GM20431 (cell line): ENCODE results near the gene PYURF.

Experiments
- in situ Hi-C: fragments of 300-500 bp; cut with MseI, MboI; formaldehyde crosslinking; loops from one replicate; pipeline ENCODE4 v1.15.0; 2020; ENCODE audit warnings: low sequenced_read_pairs; ENCODE audit not compliant: unreplicated experiment

PYURF gene, protein sequence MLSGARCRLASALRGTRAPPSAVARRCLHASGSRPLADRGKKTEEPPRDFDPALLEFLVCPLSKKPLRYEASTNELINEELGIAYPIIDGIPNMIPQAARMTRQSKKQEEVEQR

DNA sequence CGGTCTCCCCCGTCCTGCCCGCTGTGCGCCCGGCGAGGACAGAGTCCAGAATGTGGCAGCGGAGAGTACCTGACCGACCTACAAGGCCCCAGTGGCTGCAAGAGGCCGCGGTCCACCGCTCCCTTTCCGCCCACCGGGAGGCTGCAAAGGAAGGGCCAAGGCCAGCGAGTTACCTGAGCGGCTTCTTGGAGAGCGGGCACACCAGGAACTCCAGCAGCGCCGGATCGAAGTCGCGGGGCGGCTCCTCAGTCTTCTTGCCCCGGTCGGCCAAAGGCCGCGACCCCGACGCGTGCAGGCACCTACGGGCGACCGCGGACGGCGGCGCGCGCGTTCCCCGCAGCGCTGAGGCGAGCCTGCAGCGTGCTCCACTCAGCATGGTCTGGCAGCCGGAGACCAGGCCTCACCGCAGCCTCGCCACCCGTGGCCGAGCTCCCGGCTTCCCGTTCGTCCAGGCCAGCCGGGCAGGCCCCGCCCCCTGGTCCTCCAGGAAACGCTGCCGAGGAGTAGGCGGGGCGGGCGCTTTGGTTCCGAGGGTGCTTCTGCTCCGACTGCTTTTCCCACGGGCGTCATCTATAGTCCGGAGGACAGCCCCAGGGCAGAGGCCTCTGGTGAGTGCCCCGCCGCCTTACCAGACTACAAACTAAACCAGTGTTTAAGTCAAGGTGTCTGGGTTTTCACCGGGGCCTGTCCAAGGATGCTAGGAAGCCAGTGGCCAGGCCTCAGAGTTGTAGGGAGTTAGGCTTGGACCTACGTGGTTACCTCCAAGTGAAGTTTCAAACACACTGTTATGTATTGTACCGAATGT is at the start of gene PYURF:
Gene PYURF (minus strand): TSS at position 452 of the 805 bp plus-strand sequence. CDS start 76 bp downstream, at position 376.
- in situ Hi-C loops: loop anchor here (25.0 kb wide), 1 partner anchor 486 kb away; no protein-coding TSS in a partner anchor

DNA sequence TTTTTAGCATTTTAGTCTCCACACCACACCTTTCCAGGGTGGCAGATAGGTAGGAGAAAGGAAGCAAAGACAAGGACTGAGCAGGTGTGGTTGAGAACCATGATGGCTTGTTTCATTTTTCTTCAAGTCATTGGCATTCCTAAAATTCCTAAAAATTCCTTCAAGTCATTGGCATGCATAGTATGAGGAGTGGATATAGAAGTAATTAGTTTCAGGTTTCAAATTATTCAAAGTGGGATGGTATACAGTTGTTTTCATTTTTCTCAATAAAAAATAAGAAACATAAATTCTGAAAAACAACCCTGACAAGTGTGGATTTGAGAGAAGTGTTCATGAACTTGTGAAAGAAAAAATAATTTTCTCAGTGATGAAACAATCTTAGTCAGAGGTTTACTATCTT is 46.4 kb upstream of the PYURF start:
- in situ Hi-C loops: no loop called here

DNA sequence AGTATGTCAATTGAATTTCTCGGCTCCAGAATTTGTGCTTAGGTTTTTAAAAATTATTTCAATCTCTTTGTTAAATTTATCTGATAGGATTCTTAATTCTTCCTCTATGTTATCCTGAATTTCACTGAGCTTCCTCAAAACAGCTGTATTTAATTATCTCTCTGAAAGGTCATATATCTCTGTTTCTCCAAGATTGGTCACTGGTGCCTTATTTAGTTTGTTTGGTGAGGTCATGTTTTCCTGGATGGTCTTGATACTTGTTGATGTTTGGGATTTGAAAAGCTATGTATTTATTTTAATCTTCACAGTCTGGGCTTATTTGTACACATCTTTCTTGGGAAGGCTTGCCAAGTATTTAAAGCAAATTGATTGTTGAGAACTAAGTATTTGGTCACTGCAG is 44.0 kb upstream of the PYURF start:
- in situ Hi-C loops: no loop called here

DNA sequence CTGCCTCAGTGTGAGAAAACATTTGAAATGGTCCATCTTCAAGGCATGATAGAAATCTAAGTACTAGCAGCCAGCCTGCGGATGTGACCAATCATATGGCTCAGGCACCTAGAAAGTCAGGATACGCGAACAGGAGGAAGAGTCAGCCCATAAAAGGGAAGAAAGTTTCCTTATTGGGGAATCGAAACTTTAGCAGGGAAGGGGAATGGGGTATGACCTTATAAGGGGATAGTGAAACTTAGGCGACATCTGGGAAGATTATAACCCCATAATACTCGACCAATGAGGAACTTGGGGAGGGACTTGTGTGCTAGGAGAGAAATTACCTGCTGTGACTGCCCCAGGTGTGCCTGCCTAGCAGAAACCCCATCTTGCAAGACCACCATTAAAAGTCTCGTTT is 26.2 kb upstream of the PYURF start:
- in situ Hi-C loops: loop anchor here (25.0 kb wide), 2 partner anchors 112 to 487 kb away; no protein-coding TSS in a partner anchor

DNA sequence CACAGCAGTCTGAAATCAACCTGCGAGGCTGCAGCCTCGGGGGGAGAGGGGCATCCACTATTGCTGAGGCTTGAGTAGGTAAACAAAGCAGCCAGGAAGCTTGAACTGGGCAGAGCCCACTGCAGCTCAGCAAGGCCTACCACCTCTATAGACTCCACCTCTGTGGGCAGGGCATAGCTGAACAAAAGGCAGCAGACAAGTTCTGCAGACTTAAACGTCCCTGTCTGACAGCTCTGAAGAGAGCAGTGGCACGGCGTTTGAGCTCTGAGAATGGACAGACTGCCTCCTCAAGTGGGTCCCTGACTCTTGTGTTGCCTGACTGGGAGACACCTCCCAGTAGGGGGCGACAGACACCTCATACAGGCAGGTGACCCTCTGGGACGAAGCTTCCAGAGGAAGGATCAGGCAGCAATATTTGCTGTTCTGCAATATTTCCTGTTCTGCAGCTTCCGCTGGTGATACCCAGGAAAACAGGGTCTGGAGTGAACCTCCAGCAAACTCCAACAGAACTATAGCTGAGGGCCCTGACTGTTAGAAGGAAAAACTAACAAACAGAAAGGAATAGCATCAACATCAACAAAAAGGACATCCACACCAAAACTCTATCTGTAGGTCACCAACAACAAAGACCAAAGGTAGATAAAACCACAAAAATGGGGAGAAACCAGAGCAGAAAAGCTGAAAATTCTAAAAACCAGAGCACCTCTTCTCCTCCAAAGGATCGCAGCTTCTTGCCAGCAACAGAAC is 15.9 kb upstream of the PYURF start:
- in situ Hi-C loops: loop anchor here (25.0 kb wide), 2 partner anchors 123 to 498 kb away; no protein-coding TSS in a partner anchor

DNA sequence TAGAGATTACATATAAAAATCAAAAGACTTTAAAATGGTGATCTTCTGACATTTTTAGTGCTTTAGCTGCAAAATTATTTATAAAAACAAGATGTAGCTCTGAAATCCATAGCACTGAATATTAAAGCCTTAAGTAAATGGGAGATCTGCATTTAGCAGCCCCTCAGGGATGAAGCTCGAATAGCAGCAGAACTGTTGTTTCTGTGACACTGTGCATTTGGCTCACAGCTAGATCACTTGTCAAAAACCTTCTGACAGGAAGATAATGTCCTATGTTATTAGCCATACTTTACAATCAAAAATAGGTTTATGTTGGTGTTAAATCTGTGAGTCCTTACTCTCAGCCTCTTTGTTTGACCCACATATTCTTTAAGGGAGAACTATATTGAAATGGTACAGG is 14.1 kb upstream of the PYURF start:
- in situ Hi-C loops: loop anchor here (25.0 kb wide), 2 partner anchors 125 to 500 kb away; no protein-coding TSS in a partner anchor

DNA sequence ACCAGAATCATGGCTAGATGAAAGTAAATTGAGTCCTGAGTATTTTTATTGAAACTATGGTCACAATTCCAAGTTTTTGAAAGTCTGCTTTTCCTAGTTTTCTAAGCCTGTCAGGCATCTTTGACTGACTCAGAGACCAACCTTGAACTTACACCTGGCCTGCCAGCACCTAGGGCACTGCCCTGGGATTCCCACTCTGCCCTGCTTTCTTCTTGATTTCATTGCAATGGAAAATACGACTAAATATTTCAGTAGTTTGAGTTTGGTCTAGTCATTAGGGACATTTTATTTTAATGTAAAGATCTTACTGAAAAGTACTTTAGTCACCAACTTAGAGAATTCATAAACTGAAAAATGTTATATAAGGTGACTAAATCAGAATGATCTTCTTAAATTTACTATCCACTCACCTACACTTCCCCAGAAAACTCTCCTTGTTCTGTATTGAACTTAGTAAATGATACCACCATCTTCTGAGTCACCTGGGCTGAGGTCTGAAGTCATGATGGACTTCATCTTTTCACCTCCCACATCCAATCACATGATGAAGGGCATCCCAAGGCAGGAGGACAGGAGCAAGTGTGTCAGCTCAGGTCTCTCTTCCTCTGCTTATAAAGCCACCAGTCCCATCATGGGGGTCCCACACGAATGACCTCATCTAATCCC is 11.6 kb upstream of the PYURF start:
- in situ Hi-C loops: loop anchor here (25.0 kb wide), 2 partner anchors 127 to 502 kb away; no protein-coding TSS in a partner anchor

DNA sequence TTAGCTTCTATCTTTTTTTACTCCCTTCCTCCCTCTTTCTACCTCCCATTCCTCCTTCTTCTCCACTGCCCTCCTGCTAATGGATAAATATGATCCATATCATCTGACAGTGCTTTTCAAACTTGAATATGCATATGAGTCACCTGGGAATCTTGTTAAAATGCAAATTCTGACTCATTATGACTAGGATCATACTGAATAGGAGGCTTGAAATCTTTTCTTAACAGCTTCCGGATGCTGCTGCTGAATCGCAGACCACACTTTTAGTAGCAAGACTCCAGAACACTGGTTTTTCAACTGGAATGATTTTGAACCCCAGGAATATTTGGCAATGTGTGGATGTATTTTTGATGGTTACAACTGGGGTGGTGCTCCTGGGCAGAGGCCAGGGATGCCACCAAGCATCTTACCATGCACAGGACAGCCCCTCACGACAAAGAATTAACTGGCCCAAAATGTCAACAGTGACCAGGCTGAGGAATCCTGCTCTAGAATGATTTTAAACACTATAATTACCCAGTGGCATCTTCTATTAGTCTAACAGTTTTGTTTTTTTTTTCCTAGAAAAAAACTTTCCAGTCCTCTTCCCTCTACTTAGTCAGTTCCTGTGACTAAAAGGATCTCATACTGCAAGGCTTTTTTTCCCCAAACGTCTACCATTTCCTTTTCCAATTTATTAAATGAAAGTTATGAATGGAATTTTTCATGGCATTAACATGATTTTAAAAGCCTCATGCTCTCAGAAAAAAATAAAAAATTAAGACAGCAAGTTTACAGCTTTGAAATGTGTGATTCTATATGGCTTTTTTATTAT is 10.6 kb upstream of the PYURF start:
- in situ Hi-C loops: loop anchor here (25.0 kb wide), 2 partner anchors 128 to 503 kb away; no protein-coding TSS in a partner anchor

DNA sequence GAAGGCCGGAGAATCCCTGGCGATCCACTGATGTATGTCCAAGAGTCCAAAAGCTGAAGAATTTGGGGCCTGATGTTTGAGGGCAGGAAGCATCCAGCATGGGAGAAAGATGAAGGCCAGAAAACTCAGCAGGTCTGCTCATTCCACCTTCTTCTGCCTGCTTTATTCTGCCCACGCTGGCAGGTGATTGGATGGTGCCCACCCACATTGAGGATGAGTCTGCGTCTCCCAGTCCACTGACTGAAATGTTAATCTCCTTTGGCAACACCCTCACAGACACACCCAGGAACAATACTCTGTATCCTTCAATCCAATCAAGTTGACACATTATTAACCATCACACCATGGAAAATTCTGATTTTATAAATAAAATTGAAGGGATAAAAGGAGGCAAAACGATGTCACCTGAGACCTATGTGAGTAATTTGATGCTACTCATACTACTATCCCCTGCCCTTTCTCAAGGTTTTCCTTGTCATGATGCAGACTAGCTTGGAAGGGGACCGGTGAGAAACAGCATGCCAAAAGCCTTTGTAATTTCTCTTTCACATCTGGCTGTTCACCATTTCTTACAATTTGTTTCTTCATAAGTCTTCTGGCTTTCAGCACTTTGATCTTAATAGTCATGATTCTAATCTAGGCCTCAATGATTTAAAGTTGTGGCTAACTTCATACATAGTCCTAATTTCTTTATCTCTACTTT is 9.7 kb upstream of the PYURF start:
- in situ Hi-C loops: loop anchor here (25.0 kb wide), 2 partner anchors 129 to 504 kb away; no protein-coding TSS in a partner anchor

DNA sequence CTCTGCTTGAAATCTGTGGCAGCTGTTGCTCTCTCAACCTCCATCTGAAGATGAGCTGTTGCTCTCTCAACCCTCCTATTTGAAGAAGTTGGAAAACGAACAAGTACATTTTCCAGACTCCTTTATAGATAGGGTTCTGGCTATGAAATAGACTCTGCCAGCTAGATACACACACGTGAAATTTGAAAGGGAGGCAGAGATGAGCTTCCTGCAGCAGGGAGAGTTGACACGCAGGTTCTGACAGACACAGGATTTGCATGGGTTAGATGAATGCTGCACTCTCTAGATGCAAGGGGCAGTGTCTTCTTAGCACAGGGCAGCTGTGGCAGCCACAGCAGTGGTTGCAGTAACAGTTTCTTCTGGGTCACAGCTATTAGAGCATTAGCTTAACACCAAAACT is 8.0 kb upstream of the PYURF start:
- in situ Hi-C loops: loop anchor here (25.0 kb wide), 2 partner anchors 131 to 506 kb away; no protein-coding TSS in a partner anchor

DNA sequence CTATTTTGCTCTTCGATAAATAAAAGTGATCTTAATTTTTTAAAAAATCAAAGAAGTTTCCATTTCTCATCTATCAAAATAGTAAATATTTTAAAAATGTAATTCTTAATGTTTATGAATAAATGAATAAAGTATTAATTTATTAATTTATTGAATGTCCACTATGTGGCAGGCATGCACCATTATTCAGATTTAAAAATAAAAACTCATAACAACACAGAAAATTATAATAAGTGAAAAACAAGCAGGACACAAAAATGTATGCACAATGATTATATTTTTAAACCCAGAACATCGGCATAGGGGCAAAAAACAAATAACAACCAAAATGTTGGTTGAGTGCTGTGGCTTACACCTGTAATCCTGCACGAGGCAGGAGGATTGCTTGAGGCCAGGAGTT is 5.3 kb upstream of the PYURF start:
- in situ Hi-C loops: loop anchor here (25.0 kb wide), 2 partner anchors 133 to 508 kb away; no protein-coding TSS in a partner anchor

DNA sequence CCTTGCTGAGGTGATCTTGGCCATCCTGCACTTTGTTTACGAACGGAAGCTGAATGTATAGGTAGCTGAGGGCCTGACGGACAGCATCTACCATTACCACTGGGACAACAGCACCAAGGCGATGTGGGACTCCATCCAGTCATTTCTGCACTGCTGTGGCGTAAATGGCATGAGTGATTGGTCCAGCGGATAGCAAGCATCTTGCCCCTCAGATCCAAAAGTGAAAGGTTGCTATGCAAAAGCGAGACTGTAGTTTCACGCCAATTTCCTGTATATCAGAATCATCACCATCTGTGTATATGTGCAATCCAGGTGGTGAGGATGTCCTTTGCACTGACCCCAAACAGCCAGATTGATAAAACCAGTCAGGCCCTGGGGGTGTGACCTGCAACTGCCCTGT is 4.2 kb upstream of the PYURF start:
- in situ Hi-C loops: loop anchor here (25.0 kb wide), 2 partner anchors 135 to 510 kb away; no protein-coding TSS in a partner anchor

DNA sequence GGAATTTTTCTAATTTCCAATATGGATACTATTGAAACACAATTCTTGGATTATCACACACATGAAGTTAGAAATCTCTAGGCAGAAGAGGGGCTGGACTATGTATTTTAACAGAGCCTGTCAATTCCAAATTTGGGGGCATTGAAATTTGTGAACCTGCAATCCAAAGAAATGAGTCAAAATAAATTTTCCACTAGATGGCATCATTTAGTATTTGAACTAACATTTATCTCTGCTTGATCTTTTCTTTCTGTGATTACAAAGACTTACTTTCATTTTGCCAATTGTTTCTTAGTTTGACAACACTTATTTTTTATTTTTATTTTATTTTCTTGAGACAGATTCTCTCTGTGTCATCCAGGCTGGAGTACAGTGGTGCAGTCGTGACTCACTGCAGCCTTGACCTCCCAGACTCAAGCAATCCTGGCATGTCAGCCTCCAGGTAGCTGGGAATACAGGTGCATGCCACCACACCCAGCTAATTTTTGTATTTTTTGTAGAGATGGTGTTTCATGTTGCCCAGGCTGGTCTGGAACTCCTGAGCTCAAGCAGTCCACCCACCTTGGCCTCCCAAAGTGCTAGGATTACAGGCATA is 2.7 kb upstream of the PYURF start:
- in situ Hi-C loops: loop anchor here (25.0 kb wide), 2 partner anchors 136 to 511 kb away; no protein-coding TSS in a partner anchor

DNA sequence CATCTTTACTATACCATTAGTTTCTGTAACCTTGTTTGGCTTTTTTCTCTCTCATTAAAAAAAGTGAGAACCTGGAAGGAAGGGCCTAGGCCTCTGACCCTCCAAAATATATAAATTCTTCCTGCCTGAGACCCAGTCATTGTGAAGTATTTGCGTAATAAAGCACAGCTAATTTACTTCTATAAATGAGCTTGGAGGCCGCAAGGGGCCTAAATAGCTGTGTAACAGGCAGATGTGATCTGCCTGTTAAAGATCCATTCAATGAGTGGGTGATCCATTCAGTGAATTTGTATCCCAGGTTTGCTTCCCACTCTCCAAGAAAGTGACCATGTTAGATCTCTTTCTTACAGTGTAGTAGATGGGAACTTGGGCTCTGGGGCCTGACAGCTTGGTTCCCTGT is 595 bp upstream of the PYURF start:
- in situ Hi-C loops: loop anchor here (25.0 kb wide), 1 partner anchor 487 kb away; no protein-coding TSS in a partner anchor

DNA sequence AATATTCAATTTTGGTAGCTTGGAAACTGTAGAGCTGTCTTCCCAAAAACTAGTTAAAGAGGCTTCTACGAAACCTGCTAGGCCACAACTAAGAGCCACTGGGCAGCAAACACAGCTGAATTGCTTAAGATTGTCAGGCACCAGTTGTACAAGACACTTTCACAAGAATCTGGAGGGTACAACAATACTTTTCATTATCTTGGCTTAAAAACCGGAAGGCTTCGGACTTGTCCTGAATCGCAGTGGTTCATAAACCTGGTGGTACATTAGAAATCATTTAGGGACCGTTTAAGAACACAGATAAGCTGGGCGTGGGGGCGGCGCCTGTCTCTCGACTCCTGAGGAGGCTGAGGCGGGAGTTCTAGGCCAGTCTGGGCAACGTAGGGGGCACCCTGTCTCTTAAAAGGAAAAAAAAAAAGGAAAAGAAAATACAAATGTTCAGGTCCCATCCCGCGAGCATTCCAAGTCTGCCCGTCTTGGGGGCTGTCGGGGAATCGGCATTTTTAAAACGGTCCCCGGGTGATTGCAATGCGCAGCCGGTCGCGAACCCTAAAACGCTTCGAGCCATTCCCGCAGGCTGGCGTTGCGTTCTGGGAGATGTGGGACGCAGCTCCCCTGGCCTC is 763 bp downstream of the PYURF start:
- in situ Hi-C loops: loop anchor here (25.0 kb wide), 1 partner anchor 486 kb away; no protein-coding TSS in a partner anchor

DNA sequence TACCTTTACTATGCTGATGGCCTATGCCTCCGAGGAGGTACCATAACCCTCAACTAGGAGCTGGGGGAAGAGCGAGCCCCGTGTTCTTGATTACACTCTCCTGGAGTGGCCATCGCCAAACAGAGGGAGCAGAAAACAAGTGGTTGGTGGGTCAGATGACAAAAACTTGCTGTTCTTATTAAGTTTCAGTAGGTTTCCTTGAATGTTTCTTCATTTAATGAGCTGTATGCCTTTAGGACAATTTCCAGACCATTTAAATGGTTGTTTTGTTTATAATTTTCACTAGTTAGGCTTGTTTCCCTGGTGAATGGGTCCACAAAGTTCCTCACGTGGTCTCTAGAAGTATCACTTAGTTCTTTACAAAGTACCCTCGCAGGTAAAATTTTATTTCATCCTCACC is 4.7 kb downstream of the PYURF start:
- in situ Hi-C loops: loop anchor here (10.0 to 25.0 kb wide), 2 partner anchors 304 to 482 kb away; no protein-coding TSS in a partner anchor

DNA sequence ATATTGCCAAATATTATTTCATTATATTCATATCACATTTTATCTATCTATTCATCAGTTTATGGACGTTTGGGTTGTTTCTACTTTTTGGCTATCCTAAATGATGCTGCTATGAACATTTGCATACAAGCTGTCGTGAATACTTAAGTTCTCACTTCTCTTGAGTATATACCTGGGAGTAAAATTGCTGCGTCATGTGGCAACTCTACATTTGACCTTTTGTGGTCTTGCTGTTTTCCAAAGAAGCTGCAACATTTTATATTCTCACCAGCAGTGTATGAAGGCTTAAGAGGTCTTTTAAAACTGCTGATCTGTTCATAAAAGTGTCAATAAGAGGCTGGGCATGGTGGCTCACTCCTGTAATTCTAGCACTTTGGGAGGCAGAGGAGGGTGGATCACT is 5.8 kb downstream of the PYURF start:
- in situ Hi-C loops: loop anchor here (10.0 to 25.0 kb wide), 2 partner anchors 303 to 481 kb away; no protein-coding TSS in a partner anchor
